NCI-H1930 (cell line): ENCODE measurements around the gene MC2R.

Source experiments
- DNase-seq, 2 experiments: peaks; one replicate each; lab custom pipeline; 2025; lab: John Stamatoyannopoulos, UW

MC2R gene

GRCh38 chr18:13915391-13915790 is at the start of gene MC2R:
TSS of gene MC2R (minus strand) at chr18:13915536. CDS start at chr18:13885518, 30,018 bp downstream.
- DNase-seq = no peak

DNA sequence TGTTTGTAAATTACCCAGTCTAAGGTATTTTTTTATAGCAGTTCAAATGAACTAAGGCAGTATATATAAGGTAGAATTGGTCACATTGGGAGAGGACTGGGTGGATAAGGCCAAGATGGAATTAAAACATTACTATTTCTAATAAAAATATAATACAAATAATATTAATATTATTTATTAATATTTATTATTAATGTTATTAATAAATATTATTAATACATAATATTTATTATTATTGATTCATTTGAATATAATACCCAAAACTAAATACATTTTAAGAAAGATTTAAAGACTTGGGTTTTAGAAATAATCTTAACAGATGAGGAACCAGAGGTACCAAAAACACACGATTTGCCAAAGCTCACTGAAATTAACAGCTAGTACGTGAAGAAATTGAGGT is 30.5 kb upstream of the MC2R start:
- no peak for DNase-seq

- DNase-seq = no peak
Measured at GRCh38 chr18:13943338-13943737, 28.0 kb upstream of the MC2R start.

- DNase-seq = no peak
Measured at GRCh38 chr18:13940326-13940725, 25.0 kb upstream of the MC2R start.

DNA sequence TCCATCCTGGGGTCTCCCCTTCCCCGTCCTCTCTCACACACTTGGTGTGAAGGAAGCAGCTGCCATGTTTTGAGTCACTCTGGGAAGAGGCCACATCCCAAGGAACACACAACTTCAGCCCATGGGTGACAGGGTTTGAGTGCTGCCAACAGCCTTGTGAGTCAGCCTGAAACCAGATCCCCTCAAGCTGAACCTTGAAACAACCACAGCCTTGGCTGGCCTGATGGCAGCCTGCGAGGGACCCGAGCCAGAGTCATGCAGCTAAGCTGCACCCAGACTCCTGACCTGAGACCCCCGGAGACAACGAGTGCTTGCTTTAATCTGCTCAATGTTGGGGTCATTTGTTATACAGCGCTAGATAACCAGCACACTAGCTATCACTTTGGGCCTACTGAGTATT is 19.3 kb upstream of the MC2R start:
- DNase-seq = no peak

GRCh38 chr18:13934058-13934457 is 18.7 kb upstream of the MC2R start:
- no peak for DNase-seq

DNA sequence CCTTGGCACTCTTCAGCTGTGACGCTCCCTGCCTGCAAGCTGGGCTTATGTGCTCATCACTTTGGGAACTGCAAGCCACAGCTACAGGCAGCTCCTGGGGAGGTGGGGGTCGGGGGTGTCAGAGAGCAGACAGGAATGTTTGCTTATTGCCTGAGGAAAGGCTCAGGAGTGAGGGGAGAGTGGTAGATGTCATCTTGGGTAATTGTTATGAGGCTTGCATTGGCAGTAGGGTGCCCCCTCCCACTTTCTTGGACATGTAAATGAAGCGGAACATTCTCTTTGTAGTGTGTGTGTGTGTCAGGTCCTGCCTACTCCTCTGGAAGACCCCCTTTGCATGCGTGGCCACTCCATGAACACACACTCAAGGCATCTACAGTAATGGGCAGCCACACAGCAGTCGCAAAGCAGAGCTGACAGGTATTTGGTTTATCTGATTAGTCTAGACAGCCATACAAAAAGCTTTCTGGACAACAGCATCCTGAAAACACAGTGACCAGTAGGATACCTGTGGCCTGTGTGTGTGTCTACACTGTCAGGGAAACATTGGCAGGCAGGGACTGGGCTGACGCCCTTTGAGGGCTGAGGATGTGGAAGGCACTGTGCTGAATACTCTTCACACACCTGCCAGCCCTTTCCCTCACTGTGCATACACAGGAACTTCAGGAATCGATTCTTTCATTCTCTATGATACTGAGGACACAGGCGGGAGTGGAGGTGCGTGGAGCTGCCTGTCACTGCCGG is 17.1 kb upstream of the MC2R start:
- no peak for DNase-seq

- no peak for DNase-seq
Measured at GRCh38 chr18:13930964-13931363, 15.6 kb upstream of the MC2R start.

DNA sequence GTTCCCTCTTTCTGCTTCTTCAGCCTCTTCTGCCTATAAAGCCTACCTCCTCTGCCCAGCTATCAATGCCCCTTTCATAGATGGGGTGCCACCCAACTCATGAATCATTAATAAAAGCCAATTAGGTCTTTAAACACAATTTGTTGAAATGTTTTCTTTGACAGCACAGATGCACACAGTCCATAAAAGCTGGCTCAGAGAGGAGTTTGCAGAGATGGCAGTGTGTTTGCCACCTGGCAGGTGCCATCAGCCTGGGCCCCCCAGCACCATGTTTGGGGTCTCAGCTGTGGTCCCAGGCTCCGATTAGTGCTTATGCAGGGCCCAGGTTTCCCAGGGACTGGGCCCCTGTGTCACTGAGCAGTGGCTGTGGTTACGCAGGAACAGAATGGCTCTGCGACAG is 7.9 kb upstream of the MC2R start:
- DNase-seq = no peak

DNA sequence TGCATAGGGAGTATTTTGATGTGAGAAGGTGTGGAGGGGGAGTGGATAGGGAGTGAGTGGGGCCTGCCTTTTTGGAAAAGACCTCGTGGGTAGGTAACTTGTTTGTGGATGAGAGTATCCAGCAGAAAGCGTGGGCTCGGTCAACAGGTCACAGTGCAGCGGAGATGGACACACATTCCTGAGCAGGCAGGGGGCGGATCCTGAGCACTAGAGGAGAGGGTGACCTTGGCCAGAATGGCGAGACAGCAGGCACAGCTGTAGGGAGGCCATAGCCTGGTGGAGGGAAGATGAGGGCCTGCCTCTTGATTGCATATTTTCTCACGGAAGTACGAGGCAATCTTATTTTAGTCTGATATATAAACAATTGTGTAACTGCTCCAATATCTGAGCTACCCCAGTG is 3.6 kb upstream of the MC2R start:
- no peak for DNase-seq

DNA sequence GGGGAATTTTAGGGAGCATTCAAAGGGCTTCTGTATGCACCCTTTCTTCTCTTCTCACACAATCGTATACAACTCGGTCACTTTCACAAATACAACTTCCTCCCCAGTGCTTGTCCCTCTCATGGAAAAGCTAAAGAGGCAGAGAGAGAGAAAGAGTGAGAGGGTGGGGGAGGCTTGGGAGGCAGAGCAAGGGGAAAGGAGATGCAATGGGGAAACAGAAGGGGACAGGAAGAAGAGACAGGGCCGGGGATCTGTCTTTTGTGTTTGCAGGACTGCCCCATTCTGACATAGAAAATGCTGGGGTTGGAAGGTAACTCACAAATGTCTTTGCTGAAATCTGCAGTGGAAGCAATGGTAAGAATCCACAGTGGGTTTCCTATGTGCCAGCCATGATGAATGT is 2.1 kb upstream of the MC2R start:
- DNase-seq = no peak

DNA sequence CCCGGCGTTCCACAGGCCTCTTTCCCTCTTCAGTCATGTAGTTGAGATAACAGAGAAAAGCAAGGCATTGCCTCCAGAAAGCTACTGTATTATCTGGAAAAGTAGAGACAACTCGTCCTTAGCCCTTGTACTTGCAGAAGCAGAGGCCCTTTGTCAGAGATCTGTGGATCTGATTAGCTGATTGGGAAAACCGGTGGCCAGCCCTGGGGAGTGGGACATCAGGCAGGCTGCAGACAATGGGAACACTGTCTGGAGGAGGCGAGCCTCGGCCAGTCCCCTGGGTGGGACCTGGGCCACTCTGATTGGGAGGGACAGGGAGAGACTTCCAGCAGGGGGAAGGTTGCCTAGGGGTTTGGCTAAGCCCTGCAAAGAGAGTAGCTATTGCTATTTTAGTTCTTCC is 1.2 kb upstream of the MC2R start:
- DNase-seq = no peak

DNA sequence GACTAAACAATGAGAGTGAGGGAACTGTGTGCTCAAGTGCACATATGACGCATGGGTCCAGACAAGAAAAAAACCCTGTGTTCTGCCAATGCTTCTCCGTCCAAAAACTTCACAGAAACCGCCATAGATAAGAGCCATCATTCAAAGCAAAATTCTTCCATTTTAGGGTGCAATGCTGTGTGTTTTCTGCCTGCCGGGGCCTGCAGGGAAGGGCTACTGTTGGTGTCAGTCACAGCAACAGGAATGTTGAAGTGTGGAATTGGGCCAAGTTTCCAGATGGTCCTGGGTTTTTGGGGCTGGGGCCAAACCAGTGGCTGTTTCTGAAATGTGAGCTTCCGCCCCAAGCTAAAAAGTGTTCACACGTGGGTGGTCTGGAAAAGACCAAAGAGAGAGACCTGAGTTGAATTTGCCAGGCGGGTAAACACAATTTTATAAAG is 677 bp upstream of the MC2R start:
- DNase-seq = no peak

DNA sequence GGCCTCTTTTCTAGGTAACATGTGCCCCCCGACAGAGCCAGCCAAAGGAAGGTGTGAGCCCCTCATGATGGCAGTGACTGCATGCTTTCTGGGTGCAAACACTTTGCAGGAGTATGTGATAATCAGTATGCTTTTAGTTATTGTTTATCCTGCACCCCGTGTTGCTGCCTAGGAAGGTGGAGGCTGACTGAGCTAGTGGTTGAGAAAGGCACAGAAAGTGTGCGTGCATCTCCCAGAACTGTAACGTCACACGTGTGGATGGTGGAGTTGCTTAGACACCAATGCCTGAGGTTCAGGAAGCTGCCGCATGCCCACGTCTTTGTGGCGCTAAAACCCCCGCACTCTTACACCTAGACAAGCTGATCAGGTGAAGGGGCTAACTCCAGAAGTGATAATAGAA is 580 bp downstream of the MC2R start:
- no peak for DNase-seq

DNA sequence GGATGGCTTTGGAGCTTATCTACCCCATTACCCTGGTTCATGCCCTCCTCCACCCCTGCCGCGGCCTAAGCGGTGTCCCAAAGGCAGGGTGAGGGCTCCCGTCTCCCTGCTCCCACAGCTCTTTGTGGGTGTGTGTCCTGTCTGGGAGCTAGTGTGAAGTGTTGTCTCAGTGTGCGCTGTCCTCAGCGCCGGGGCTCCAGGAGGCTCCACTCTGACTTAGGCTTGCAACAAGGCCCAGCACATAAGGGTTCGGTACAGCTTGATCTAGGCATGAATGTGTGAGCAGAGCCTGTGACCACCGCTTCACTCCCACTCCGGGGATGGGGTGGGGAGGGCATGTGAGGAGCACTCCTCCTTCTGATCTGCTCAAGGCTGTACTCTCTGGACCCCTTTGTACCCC is 1.2 kb downstream of the MC2R start:
- no peak for DNase-seq

DNA sequence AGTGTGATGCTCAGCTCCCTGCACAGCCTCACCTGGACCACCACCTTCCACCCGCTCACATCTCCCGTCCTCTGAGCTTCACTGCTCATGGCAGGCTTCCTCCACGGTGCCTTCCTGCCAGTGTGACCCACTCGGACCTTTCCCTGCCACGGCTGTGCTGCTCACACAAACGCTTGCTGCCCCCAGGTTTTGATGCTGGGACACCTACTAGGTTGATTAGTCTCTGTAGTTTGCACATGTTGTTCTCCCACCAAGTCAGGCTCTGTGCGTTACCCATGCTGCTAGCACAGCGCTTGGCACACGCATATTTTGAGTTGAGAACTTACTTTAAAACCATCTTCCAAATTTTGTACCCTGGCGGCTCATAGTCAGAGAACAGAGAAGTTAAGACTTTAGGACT is 2.1 kb downstream of the MC2R start:
- DNase-seq = no peak

DNA sequence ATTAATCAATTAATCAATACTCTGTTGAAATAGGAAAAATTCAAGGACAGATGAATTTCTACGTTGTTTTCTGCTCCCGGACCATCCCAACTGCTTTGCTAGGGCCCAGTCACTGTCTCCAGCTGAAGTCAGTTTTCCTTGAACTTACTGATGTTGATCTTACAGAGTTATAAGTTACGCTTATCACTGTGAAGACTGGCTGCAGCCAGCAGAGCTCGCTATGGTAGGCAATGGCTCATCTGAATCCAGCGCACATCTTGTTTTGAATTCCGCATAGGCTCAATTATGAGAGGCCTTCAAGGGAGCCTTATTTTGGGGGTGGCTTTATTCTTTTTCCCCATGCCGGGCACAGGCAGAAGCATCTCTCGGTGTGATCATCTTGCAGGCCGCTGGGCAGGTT is 2.7 kb downstream of the MC2R start:
- no peak for DNase-seq

DNA sequence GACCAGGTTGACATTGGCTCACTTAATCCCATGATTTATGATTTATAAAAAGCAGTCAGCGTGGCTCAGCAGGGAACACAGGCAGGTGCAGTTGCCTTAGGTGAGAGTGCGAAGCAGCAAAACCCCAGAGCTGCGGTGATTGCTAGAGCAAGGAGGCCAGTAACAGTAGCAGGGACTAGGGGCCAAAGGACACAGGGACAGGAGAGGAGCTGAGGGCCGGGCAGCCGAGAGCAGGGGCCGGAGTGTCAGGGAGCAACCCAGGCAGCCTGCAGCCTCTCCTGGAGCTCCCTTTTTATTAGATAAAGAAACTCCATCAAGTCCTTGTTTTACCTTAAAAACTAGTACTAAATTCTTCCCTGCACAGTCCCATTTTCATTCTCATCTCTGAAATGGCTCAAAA is 4.3 kb downstream of the MC2R start:
- DNase-seq = no peak

- DNase-seq = no peak
Measured at GRCh38 chr18:13910501-13910900, 4.8 kb downstream of the MC2R start.

GRCh38 chr18:13909141-13909940 is 6.0 kb downstream of the MC2R start:
- DNase-seq = no peak

- DNase-seq = no peak
Measured at GRCh38 chr18:13900633-13901032, 14.7 kb downstream of the MC2R start.

GRCh38 chr18:13895505-13896033 is 19.8 kb downstream of the MC2R start:
- DNase-seq = no peak

DNA sequence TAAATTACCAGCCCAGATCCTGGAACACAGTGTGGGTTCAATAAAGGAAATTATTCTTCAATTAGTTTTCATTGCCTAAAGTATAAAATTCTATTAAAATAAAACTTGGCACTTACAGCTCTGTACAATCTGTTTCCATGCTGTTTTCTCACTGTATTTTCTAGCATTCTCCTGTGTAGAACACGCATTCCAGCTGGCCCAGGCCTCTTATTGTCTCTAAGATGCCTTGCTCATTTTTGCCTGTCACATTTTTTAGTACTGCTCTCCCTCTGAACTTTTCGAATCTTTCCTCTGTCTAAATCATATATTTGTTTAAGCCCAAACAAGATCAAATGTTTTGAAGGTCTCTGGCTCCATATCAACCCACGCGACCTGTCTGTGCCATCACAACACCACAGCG is 20.8 kb downstream of the MC2R start:
- DNase-seq = no peak
